ENCODE measurements around the gene GATD1. TPM values are rescaled to one million over a fixed set of nuclear protein-coding genes. Genes with fewer than 3 reads are reported as not detected.

Gene GATD1
- total RNA-seq, 1 experiment from 2014 or later, result 27.5 TPM

DNA sequence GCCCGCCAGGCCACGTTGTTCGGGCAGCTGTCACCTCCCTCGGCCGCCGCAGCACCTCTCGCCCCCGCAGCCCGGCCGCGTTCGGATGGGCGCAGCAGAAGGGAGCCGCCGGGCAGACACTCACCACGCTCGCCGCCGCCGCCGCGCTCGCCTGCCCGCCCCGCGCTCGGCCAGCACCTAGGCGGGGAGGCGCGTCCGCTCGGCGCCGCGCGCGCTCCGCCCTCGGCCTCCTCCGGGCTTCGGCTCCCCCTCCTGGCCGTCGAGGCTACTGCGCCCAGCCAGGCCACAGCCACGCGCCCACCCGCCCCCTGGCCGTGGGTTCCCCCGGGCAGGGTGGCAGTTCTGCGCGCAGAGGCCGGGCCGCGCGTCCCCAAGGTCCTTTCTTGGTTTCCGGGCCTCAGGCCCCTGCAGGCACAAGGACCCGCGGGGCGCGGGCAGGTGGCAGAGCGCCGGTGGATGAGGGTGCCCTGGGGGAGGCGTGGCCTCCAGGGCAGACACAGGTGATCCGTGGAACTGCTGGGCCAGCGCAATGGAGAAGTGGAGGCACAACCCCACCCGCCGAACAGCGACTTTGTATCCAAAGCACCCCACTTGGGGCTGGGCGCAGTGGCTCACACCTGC is 20.9 kb upstream of the GATD1 start, which contains the start of gene SLC25A22:
Gene SLC25A22, minus strand, starts transcription at position 189 of the 621 bp plus-strand sequence. CDS start 3,275 bp downstream, outside the sequence.
- peak; percentile 72 for DNase-seq (ENCODE audit: low read depth)
- in situ Hi-C loops (cut with HindIII; ENCODE audit: low pct_unique_long_range_greater_than_20kb, low sequenced_read_pairs), result no loop called here

- peak; percentile 81 for DNase-seq (ENCODE audit: low read depth)
- in situ Hi-C loops (cut with HindIII; ENCODE audit: low pct_unique_long_range_greater_than_20kb, low sequenced_read_pairs), result no loop called here
Observed at GRCh38 chr11:797296-798092, 20.2 kb upstream of the GATD1 start.

GRCh38 chr11:796565-797295 is 19.4 kb upstream of the GATD1 start:
- in situ Hi-C loops (cut with HindIII; ENCODE audit: low pct_unique_long_range_greater_than_20kb, low sequenced_read_pairs), result no loop called here
- no peak for DNase-seq (ENCODE audit: low read depth)

GRCh38 chr11:795634-796564 is 18.6 kb upstream of the GATD1 start:
- in situ Hi-C loops (cut with HindIII; ENCODE audit: low pct_unique_long_range_greater_than_20kb, low sequenced_read_pairs), result no loop called here
- peak; percentile 72 for DNase-seq (ENCODE audit: low read depth)

GRCh38 chr11:794766-795633 is 17.7 kb upstream of the GATD1 start:
- no peak for DNase-seq (ENCODE audit: low read depth)
- in situ Hi-C loops (cut with HindIII; ENCODE audit: low pct_unique_long_range_greater_than_20kb, low sequenced_read_pairs), result no loop called here

GRCh38 chr11:794013-794765 is 16.9 kb upstream of the GATD1 start:
- DNase-seq (ENCODE audit: low read depth), result no peak
- in situ Hi-C loops (cut with HindIII; ENCODE audit: low pct_unique_long_range_greater_than_20kb, low sequenced_read_pairs), result no loop called here

- in situ Hi-C loops (cut with HindIII; ENCODE audit: low pct_unique_long_range_greater_than_20kb, low sequenced_read_pairs), result no loop called here
Observed at GRCh38 chr11:793556-793955, 16.3 kb upstream of the GATD1 start.

DNA sequence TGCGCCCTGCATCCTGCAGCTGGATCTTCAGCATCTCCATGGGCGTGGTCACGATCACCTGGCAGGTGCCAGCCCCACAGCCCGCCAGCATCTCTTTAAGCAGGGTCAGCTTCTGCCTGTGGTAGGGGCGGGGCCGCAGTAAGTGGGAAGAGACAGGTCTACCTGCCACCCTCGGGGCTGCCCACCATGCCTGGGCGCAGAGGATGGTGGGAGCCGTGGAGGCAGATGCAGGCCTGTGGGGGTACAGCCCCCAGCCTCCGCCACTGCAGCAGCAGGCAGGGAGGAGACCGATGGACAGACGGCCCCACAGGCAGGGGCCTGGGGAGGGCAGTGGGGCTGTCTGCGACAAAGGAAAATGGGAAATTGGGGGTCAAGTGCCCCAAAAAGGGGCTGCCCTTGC is 15.6 kb upstream of the GATD1 start:
- no peak for DNase-seq (ENCODE audit: low read depth)
- in situ Hi-C loops (cut with HindIII; ENCODE audit: low pct_unique_long_range_greater_than_20kb, low sequenced_read_pairs), result no loop called here

More at GRCh38 chr11:793556-793955, 16.3 kb upstream of the GATD1 start:
- DNase-seq (ENCODE audit: low read depth), result no peak

DNA sequence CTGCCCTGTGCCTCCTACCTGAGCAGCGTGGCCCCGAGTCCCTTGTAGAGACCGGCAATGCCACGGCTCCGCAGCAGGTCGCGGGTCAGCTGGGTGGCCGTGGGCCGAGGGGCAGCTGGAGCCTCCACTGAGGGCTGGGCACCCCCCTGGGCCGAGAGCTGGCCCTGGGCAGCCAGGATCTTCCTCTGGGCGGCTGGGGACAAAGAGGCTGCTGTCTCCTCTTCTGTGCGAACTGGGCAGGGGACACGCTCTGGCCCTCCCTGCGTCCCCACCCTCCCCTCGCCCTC is 15.2 kb upstream of the GATD1 start:
- DNase-seq (ENCODE audit: low read depth), result no peak
- in situ Hi-C loops (cut with HindIII; ENCODE audit: low pct_unique_long_range_greater_than_20kb, low sequenced_read_pairs), result no loop called here

- DNase-seq (ENCODE audit: low read depth), result no peak
- in situ Hi-C loops (cut with HindIII; ENCODE audit: low pct_unique_long_range_greater_than_20kb, low sequenced_read_pairs), result no loop called here
Observed at GRCh38 chr11:791658-792534, 14.6 kb upstream of the GATD1 start.

DNA sequence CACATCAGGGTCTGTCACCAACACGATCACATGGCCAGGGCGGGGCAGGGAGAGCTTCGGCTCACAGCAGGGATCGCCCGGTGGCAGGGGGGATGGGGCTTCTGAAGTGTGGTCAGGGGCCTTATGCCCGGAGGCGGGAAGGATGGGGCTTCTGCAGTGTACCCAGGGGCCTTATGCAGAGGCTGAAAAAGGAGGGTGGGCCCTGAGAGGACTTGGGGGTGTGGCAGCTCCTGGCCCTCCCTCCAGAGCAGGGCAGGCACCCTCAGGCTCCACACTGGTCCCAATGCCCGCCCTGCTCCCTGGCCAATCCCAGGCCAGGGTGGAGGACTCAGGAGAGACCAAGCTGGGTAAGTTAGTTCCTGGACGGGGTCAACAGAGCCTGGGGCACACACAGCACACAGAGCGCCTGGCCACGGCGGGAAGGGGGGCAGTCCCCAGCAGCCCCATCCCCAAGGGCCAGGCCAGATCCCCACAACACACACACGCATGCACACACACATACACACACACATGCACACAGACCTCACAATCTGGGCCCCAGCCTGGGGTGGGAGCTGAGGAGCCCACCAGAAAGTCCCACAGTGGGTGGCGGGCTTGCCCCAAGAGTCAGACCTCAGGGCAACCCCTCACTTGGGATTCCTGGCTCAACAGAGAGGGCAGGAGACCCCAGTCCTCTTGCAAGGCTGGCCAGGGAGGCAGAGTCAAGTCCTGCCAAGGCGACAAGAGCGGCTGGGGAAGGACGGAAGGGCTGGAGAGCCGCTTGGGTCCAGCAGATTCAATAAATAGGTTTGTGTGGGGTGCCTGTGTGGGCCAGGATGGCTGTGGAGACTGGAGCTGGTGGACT is 13.7 kb upstream of the GATD1 start:
- peak; percentile 59 for DNase-seq (ENCODE audit: low read depth)
- in situ Hi-C loops (cut with HindIII; ENCODE audit: low pct_unique_long_range_greater_than_20kb, low sequenced_read_pairs), result no loop called here

- no peak for DNase-seq (ENCODE audit: low read depth)
- in situ Hi-C loops (cut with HindIII; ENCODE audit: low pct_unique_long_range_greater_than_20kb, low sequenced_read_pairs), result no loop called here
Observed at GRCh38 chr11:789943-790342, 12.7 kb upstream of the GATD1 start, which contains the start of gene CEND1. Gene CEND1 (minus strand): TSS chr11:790090. CDS start chr11:788576, 1,514 bp downstream.

GRCh38 chr11:788953-789940 is 12.0 kb upstream of the GATD1 start:
- in situ Hi-C loops (cut with HindIII; ENCODE audit: low pct_unique_long_range_greater_than_20kb, low sequenced_read_pairs), result no loop called here
- DNase-seq (ENCODE audit: low read depth), result no peak

Measured in Caki2 (cell line).